Measurements from ENCODE around the gene DOCK11. TPM values are rescaled to one million over a fixed set of nuclear protein-coding genes. Genes with fewer than 3 reads are reported as not detected.
A peak's percentile ranks its signal among the peaks of the same experiment; 100 is the strongest.

The DOCK11 gene
- total and polyA plus RNA-seq, 2 experiments from 2014 or later: 11.2 to 12.5 TPM

- no peak overlapping the region for H3K27ac ChIP-seq
- no peaks in the 10 kb centered on the region for H3K27me3 ChIP-seq
- H3K36me3 ChIP-seq: no peaks in the 10 kb centered on the region
- H3K4me1 ChIP-seq (ENCODE audit: low read depth): no peaks in the 10 kb centered on the region
- TF ChIP-seq, protein P1, sequence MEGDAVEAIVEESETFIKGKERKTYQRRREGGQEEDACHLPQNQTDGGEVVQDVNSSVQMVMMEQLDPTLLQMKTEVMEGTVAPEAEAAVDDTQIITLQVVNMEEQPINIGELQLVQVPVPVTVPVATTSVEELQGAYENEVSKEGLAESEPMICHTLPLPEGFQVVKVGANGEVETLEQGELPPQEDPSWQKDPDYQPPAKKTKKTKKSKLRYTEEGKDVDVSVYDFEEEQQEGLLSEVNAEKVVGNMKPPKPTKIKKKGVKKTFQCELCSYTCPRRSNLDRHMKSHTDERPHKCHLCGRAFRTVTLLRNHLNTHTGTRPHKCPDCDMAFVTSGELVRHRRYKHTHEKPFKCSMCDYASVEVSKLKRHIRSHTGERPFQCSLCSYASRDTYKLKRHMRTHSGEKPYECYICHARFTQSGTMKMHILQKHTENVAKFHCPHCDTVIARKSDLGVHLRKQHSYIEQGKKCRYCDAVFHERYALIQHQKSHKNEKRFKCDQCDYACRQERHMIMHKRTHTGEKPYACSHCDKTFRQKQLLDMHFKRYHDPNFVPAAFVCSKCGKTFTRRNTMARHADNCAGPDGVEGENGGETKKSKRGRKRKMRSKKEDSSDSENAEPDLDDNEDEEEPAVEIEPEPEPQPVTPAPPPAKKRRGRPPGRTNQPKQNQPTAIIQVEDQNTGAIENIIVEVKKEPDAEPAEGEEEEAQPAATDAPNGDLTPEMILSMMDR (IDR thresholded peaks at IDR 0.05; ENCODE audit: low read depth, low read length): peak; percentile 74
- no peak overlapping the region for H3K4me3 ChIP-seq
- no peaks in the 10 kb centered on the region for H3K9me3 ChIP-seq (ENCODE audit: low read depth)
- DNase-seq (ENCODE audit: low read depth in 1 of 2, low spot score in 1 of 2): peak; percentile 48 to 76
Measured at GRCh38 chrX:118603981-118604380, 108.4 kb downstream of the DOCK11 start.

DNA sequence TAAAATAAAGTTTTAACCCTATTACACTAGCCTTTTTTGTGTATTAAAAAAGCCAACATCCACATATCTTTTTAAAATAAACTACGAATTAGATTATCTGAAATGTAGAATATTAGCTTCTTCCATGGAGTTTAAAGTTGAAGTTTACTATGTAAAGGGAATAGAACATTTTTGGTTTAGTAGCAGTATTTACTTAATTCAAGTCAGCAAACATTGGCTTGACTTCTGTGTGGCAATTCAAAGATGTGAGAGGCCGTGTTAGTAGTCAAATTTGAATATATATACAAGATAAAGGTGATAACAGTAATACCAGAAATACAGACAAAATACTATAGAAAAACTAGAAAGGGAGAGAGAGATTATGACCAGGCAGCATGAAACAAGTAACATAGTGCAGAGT lies 116.7 kb downstream of the DOCK11 start:
- no peak overlapping the region for H3K4me3 ChIP-seq
- no peak overlapping the region for H3K27ac ChIP-seq
- no peak for DNase-seq (ENCODE audit: low read depth in 1 of 2, low spot score in 1 of 2)
- no peaks in the 10 kb centered on the region for H3K4me1 ChIP-seq (ENCODE audit: low read depth)
- H3K27me3 ChIP-seq: no peaks in the 10 kb centered on the region
- H3K9me3 ChIP-seq (ENCODE audit: low read depth): no peaks in the 10 kb centered on the region
- peaks cover 4% of the 10 kb centered on the region for H3K36me3 ChIP-seq
- TF ChIP-seq, protein P1 (IDR thresholded peaks at IDR 0.05; ENCODE audit: low read depth, low read length): no peak

- Histone ChIP-seq H3K36me3 (peaks cover 7% of the 10 kb centered on the region), H3K9me3 (ENCODE audit: low read depth) (no peaks in the 10 kb centered on the region), H3K4me3 (no peak overlapping the region), H3K27me3 (no peaks in the 10 kb centered on the region), H3K4me1 (ENCODE audit: low read depth) (no peaks in the 10 kb centered on the region), H3K27ac (no peak overlapping the region)
- no peak for DNase-seq (ENCODE audit: low read depth in 1 of 2, low spot score in 1 of 2)
- TF ChIP-seq, protein P1 (IDR thresholded peaks at IDR 0.05; ENCODE audit: low read depth, low read length): no peak
Measured at GRCh38 chrX:118614150-118614549, 118.5 kb downstream of the DOCK11 start.

- H3K27ac ChIP-seq: no peak overlapping the region
Measured at GRCh38 chrX:118615141-118615540, 119.5 kb downstream of the DOCK11 start.

DNA sequence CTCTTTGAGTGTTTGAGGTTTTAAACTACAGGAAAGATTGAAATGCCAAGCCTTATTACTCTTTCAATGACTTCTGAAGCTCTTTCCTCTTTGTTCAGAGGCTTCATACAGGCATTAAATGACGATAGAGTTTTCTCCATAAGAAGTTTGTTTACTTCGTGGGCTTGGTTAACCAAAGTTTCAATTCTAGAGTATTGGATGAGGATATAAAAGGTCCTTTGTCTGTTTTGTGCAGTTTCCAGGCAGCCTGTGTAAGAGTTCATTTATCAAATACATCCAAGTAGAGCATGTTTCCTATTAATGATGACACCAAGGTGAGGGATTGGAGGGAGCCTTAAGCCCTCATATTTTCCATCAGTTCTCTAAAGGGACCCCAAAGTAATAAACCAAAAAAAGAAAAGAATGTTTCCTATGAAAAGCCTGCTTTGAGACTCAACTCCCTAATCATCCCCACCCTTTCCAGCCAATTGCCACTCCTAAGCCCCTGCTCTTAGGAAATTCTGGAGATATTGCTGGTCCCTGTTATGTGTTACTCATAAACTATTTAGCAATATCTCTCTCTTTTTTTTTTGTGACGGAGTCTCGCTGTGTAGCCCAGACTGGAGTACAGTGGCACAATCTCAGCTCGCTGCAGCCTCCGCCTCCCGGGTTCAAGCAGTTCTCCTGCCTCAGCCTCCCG lies 125.6 kb downstream of the DOCK11 start:
- no peak overlapping the region for H3K4me3 ChIP-seq
- no peaks in the 10 kb centered on the region for H3K27me3 ChIP-seq
- H3K36me3 ChIP-seq: peaks cover 3% of the 10 kb centered on the region
- no peaks in the 10 kb centered on the region for H3K4me1 ChIP-seq (ENCODE audit: low read depth)
- no peaks in the 10 kb centered on the region for H3K9me3 ChIP-seq (ENCODE audit: low read depth)
- TF ChIP-seq, protein P1 (IDR thresholded peaks at IDR 0.05; ENCODE audit: low read depth, low read length): no peak
- peak in 1 of 2 donors; percentile 50 for DNase-seq (ENCODE audit: low read depth in 1 of 2, low spot score in 1 of 2)
- no peak overlapping the region for H3K27ac ChIP-seq

More at GRCh38 chrX:118615141-118615540, 119.5 kb downstream of the DOCK11 start:
- Histone ChIP-seq H3K9me3 (ENCODE audit: low read depth) (no peaks in the 10 kb centered on the region), H3K4me1 (ENCODE audit: low read depth) (no peaks in the 10 kb centered on the region), H3K27me3 (no peaks in the 10 kb centered on the region), H3K4me3 (no peak overlapping the region), H3K36me3 (peaks cover 3% of the 10 kb centered on the region)
- DNase-seq (ENCODE audit: low read depth in 1 of 2, low spot score in 1 of 2): no peak
- TF ChIP-seq, protein P1 (IDR thresholded peaks at IDR 0.05; ENCODE audit: low read depth, low read length): no peak

All from cardiac muscle cell (in vitro differentiated cells and primary cell).